PC-3 (cell line): ENCODE data around the gene DPY19L2.
"Not testable (repeated sequence)": the region's sequence is repeated elsewhere in the genome, so short reads cannot be mapped to it uniquely, and the experiment has no call there.

ENCODE experiments used
- CTCF ChIP-seq: fragments of 300-600 bp; sonication (generic); conservative IDR thresholded peaks from 2 replicates; pipeline ENCODE4 v1.5.1; 2017; ENCODE audit warnings: antibody characterized with exemption, low read depth, mild to moderate bottlenecking, low read length
- EZH2phosphoT487 ChIP-seq: fragments of 300-600 bp; sonication (generic); IDR thresholded peaks from 2 replicates; pipeline ENCODE4 v1.6.1; 2018; ENCODE audit warnings: mild to moderate bottlenecking, antibody characterized with exemption, low read length, borderline replicate concordance

DNA sequence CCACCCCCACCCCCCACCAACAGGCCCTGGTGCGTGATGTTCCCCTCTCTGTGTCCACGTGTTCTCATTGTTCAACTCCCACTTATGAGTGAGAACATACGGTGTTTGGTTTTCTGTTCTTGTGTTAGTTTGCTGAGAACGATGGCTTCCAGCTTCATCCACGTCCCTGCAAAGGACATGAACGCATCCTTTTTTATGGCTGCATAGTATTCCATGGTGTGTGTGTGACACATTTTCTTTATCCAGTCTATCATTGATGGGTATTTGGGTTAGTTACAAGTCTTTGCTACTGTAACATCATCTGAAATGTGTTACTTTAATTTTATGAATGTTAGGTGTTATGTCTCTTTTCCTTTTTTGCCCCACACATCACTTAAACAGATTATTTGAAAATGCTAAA is 109.8 kb downstream of the DPY19L2 start:
- not testable (repeated sequence) for TF ChIP-seq CTCF, EZH2phosphoT487
